GM12892 (cell line): Measurements from ENCODE around the gene FMC1.

ENCODE experiments used
- POLR2A ChIP-seq: IDR thresholded peaks from 2 replicates; pipeline ENCODE4 v1.6.1; 2011; ENCODE audit warnings: low read depth, low read length, control low read depth
- TAF1 ChIP-seq: IDR thresholded peaks from 2 replicates; pipeline ENCODE4 v1.6.1; 2011; ENCODE audit warnings: low read depth, mild to moderate bottlenecking, control low read depth, low read length, borderline replicate concordance

GRCh38 chr7:139304517-139304916 is 36.6 kb upstream of the FMC1 start:
- TF ChIP-seq POLR2A: no peak
- TF ChIP-seq TAF1: no peak
